ENCODE data around the gene ZAP70.
"Not testable (repeated sequence)": the region's sequence is repeated elsewhere in the genome, so short reads cannot be mapped to it uniquely, and the experiment has no call there.

The ZAP70 gene

GRCh38 chr2:97697252-97698235 lies 15.8 kb upstream of the ZAP70 start:
- in situ Hi-C loops (cut with MboI; ENCODE audit: low sequenced_read_pairs): no loop called here

- in situ Hi-C loops (cut with MboI; ENCODE audit: low sequenced_read_pairs): no loop called here
These were observed 14.8 kb upstream of the ZAP70 start for GRCh38 chr2:97698530-97698929.

GRCh38 chr2:97699765-97700444 lies 13.5 kb upstream of the ZAP70 start:
- in situ Hi-C loops (cut with MboI; ENCODE audit: low sequenced_read_pairs): no loop called here

- in situ Hi-C loops (cut with MboI; ENCODE audit: low sequenced_read_pairs): no loop called here
These were observed 12.2 kb upstream of the ZAP70 start for GRCh38 chr2:97701186-97701585.

GRCh38 chr2:97701851-97702465 lies 11.4 kb upstream of the ZAP70 start:
- in situ Hi-C loops (cut with MboI; ENCODE audit: low sequenced_read_pairs): no loop called here

GRCh38 chr2:97702731-97703470 lies 10.5 kb upstream of the ZAP70 start:
- in situ Hi-C loops (cut with MboI; ENCODE audit: low sequenced_read_pairs): no loop called here

GRCh38 chr2:97703741-97704140 lies 9.6 kb upstream of the ZAP70 start:
- in situ Hi-C loops (cut with MboI; ENCODE audit: low sequenced_read_pairs): no loop called here

GRCh38 chr2:97704989-97705388 lies 8.4 kb upstream of the ZAP70 start:
- in situ Hi-C loops (cut with MboI; ENCODE audit: low sequenced_read_pairs): no loop called here

GRCh38 chr2:97706112-97706511 lies 7.3 kb upstream of the ZAP70 start:
- in situ Hi-C loops (cut with MboI; ENCODE audit: low sequenced_read_pairs): no loop called here

GRCh38 chr2:97706708-97707345 lies 6.5 kb upstream of the ZAP70 start:
- in situ Hi-C loops (cut with MboI; ENCODE audit: low sequenced_read_pairs): no loop called here

GRCh38 chr2:97707362-97708047 lies 5.9 kb upstream of the ZAP70 start:
- in situ Hi-C loops (cut with MboI; ENCODE audit: low sequenced_read_pairs): no loop called here

GRCh38 chr2:97708048-97708380 lies 5.4 kb upstream of the ZAP70 start:
- in situ Hi-C loops (cut with MboI; ENCODE audit: low sequenced_read_pairs): no loop called here

- in situ Hi-C loops (cut with MboI; ENCODE audit: low sequenced_read_pairs): no loop called here
These were observed 4.8 kb upstream of the ZAP70 start for GRCh38 chr2:97708608-97709007.

- in situ Hi-C loops (cut with MboI; ENCODE audit: low sequenced_read_pairs): no loop called here
These were observed 2.0 kb upstream of the ZAP70 start for GRCh38 chr2:97711394-97711711.

- in situ Hi-C loops (cut with MboI; ENCODE audit: low sequenced_read_pairs): not testable (repeated sequence)
These were observed 1.2 kb upstream of the ZAP70 start for GRCh38 chr2:97712175-97712574.

- in situ Hi-C loops (cut with MboI; ENCODE audit: low sequenced_read_pairs): no loop called here
These were observed 582 bp upstream of the ZAP70 start for GRCh38 chr2:97712693-97713295.

GRCh38 chr2:97714084-97714949 lies 941 bp downstream of the ZAP70 start:
- in situ Hi-C loops (cut with MboI; ENCODE audit: low sequenced_read_pairs): no loop called here

- in situ Hi-C loops (cut with MboI; ENCODE audit: low sequenced_read_pairs): no loop called here
These were observed 1.7 kb downstream of the ZAP70 start for GRCh38 chr2:97714950-97715652.

Measured in HL-60/S4 treated with retinoic acid at 250 ng/mL for 4 days and 3 days (cell line).